Mesenteric fat pad (tissue), 1 donor: Measurements from ENCODE around the gene PTPN7. TPM values are rescaled to one million over a fixed set of nuclear protein-coding genes. Genes with fewer than 3 reads are reported as not detected.
A peak's percentile ranks its signal among the peaks of the same experiment; 100 is the strongest.
"Not testable (repeated sequence)": the region's sequence is repeated elsewhere in the genome, so short reads cannot be mapped to it uniquely, and the experiment has no call there.

Experiments used
- DNase-seq: peaks from one replicate; pipeline ENCODE4 v3.0.0-alpha.2; 2020; ENCODE audit warnings: low spot score
- total RNA-seq: library from RNA; stranded (reverse); fragmentation: NEBNext Ultra II Directional; extraction: Animal tissue kit (Norgen Biotek cat#: 25700); gene quantifications from one replicate; pipeline ENCODE4 v1.2.1, GENCODE V29; 2021
- donor health status: DM: yes; HTN: yes; CAD: no.

PTPN7 gene
- total RNA-seq, 1 donor from 2014 or later, result 3.0 TPM

DNA sequence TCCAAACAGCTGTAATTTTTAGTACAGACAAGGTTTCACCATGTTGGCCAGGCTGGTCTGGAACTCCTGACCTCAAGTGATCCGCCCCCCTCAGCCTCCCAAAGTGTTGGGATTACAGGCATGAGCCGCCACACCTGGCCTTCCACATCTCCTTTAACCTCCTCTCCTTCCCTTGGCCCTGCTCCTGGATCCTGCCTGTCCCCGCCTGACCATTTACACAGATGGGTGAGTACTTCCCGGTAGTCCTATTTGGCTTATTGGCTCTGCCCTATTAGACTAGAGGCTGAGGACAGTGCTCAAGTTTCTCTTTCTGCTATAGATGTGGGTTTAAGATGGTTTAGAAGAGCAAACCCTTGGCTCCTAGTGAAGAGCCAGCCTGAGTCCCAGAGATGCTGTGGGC, 7.1 kb downstream of the PTPN7 start:
- DNase-seq, result no peak

DNA sequence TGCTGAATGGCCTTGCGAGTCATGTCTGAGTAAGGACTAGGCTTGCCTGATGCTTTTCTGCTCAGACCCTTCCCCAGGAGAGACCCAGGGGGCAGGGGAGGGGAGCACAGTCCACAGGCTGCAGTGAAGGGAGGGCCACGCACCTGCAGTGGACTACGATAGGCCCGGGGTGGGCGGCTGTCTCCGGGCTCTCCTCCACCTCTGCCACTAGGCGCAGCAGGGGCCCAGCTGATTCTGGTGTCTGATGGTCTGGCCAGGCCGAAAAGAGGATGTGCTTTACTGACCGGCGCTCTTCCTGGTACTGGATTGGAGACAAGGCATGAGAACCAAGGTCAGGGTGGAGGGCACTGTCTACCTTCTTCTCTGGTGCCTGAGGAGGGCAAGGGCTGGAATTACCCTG, 8.0 kb downstream of the PTPN7 start:
- no peak for DNase-seq

DNA sequence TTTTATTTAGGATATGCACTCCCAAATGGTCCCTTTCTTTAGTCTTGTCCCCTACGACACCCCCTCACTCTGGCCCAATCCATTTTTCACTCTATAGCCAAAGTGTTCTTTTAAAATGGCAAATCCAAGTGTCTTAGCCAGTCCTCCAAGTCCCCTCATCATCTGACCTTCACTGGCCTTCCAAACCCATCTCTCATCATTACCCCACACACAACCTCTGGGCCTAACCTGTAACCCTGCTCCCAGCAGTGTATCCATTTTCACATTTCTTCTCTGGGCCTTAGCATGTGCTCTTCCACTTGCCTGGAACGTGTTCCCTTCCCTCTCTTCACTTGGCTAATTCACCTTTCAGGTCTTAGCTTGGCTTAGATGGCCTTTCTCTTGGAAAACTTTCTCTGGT, 9.4 kb downstream of the PTPN7 start:
- no peak for DNase-seq

DNA sequence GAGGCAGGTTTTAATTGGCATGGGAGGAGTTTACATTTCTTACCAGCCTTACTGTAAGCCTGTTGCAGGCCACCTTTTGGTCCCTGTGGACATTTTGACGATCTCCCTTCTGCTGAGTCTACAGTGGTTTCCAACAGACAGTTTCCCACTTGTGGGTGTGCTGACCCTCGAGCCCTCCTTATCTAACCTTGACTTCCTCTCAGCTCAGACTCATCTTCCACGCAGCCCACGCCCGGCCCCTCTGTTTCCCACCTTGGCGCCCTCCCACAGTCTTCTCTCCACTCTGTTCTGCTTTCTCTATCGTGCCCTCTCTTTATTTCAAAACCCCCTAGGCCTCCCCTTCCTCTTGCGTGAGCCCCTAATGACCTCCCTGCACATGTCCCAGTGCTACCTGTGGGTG, 9.8 kb downstream of the PTPN7 start:
- no peak for DNase-seq

DNA sequence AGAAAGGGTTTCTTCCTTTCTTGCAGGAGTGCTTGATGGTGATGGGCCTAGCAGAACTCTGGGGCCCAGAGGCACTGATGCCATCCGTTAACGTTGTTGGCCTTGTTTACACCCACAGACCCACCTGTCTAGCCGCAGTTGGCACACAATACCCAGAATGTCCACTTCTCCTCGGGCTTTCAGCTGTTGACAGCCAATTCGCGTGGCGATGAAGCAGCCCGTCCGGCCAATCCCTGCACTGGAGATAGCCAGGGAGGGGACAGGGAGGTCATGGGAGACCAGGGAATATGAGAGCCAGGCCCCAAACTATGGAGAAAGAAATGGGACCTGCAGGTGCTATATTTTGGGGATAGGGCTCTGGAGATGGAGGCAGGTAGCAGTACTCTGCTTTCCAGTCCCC, 10.2 kb downstream of the PTPN7 start:
- no peak for DNase-seq

DNA sequence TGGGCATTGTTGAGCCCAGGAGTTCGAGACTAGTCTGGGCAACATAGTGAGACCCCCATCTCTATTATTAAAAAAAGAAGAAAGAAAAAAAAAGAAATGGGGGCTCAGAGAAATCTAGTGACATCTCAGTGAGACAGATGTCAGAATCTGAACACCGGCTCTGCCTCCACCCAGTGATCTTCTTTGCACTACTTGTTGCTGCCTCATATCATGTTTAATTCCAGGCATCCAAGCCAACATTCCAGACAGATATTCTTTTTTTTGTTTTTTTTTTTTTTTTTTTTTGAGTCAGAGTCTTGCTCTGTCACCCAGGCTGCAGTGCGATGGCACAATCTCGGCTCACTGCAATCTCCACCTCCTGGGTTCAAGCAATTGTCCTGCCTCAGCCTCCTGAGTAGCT, 10.8 kb downstream of the PTPN7 start:
- DNase-seq, result no peak

DNA sequence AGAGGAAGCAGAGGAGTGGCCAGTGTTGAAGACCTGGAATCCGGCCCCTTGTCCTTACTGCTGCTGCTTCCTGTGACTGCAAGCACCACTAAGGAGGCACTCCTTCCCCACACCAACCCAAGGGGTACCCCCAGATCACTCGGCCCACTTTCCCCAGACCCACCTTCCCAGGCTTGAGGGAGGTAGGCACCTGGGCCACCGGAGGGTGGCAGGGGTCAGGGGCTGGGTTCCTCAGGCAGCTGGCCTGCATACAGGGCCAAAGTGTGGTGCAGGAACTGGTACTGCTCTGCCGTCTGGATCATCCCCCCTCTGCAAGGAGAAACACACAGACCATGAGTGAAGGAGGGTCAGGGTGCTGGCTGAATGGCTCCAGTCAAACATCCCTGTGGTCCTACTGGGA, 12.0 kb downstream of the PTPN7 start:
- DNase-seq, result no peak

DNA sequence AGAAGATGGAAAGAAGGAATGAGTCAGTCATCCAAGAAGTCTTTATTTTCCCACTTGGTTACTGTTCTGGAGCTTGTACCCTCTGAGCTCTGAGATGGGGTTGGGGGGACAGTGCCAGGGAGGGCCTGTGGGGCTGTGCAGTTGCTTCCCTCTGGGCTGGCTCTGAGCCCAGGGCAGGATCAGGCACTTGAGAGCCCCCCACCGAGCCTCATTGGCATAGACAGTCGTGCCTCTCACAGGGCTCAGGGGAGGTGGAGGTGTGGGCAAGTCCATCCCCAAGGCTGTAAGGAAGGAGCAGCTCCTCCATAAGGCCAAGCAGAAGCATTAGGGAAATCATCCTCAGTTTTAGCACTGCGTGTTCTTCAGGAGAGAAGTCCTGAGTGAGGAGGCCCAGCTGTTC, 13.4 kb downstream of the PTPN7 start:
- no peak for DNase-seq

DNA sequence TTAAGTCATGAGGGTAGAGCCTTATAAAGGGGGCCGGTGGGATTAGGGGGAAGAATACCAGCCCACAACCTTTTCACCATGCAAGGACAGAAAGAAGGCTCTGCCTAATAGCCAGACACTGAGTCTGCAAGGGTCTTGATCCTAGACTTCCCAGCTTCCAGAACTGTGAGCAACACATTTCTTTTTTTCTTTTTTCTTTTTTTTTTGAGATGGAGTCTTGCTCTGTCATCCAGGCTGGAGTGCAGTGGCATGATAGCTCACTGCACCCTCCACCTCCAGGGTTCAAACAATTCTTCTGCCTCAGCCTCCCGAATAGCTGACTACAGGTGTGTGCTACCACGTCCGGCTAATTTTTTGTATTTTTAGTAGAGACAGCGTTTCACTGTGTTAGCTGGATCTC, 14.1 kb downstream of the PTPN7 start:
- DNase-seq, result no peak

DNA sequence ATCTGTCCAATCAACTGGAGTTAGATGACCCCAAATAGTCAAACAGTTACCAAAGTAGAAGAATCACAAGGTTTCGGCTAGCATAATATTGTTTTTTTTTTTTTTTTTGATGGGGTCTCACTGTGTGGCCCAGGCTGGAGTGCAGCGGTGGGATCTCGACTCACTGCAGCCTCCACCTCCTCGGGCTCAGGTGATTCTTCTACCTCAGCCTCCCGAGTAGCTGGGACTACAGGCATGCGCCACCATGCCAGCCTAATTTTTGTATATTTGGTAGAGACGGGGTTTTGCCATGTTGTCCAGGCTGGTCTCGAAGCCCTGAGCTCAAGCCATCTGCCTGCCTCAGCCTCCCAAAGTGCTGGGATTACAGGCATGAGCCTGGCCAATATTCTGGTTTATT, 14.7 kb downstream of the PTPN7 start:
- DNase-seq, result not testable (repeated sequence)

DNA sequence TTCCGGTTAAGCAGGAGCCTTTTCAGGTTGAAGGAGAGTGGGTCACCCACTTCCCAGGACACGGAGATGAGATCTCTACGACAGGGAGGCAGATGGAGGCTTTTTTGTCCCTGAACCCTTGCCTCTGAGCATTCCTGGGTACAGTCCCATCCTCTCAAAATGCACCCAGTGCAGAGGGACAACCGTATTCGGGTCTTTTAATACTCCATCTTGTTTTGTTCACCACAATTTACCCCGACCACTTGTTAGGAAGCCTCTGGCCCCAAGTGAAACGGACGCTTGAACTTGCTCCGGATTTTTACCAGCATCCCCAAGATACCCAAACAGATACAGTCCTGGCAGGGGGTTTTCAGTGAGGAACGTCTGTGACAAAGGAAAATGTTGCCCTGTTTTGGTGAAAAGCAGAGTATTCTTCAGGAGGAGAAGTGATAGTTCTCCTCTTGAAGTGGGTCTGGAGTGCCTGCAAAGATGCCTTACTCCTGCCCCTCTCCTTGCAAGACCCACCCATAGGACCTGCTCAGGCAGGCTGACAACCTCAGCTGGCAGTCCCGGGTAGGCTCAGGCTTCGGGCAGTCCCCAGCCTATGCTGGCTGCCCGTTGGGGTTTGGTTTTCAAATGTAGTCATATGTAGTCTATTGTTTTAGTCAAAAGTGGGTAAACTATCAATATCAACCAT, 15.2 kb downstream of the PTPN7 start:
- DNase-seq, result no peak

DNA sequence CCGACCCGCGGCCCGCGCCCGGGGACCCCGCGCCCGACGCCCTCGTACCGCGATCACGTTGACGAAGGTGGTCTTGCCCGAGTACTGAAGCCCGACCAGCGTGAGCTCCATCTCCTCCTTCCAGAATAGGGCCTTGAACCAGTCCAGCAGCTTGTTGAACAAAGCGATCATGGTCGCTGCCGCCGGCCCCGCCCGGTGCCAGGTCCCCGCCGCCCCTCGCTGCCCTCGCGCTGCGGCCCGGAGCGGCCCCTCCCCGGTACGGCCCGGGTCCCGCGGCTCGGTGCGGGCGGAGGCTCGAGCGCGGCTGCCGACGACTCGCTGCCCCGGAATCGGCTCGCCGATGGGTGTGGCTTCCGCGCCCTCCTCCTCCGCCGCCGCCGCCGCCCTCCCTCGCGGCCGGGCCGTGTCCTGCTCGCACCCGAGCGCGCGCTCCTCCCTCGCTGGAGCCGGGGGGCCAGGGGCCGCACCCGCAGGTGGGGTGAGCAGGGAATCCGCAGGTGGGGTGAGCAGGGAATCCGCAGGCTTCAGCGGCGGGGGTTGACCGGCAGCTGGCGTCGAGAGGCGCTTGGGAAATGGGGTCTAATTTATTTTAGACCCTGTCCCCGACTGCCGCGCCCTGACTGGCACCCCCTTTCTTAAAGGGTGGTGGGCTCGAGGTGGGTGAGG, 15.9 kb downstream of the PTPN7 start, which contains the start of gene ARL8A:
Gene ARL8A (minus strand): TSS at position 336 of the 666 bp plus-strand sequence. CDS start 165 bp downstream, at position 171.
- peak; percentile 94 for DNase-seq

DNA sequence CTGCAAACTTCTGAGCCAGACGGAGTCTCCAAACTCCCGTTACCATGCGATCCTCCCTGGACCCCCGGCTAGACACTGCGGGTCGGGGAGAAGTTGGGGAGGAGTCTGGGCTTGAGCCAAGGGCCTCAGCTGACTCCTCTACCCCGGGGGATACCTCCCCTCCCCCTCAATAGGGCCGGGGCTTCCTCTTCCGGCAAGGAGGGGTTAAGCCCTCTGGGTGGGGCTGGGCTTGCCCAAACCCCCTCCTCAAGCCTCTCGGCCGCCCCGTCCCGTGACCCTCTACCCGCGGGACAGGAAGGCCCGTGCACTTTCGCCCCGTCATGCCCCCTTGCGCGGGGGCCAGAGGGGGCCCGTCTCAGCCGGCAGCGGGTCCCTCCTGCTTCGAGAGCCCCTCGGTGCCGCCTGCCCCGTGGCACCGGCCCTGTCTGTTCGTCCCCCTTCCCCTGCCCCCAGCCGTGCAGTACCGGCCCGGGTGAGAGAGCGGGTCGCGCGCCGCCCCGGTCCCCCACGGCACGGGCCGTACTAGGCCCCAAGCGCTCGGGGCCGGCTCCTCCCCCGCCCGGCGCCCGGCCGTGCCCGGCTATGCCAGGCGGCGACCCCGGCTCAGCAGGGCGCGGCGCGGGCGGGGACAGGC, 16.5 kb downstream of the PTPN7 start:
- DNase-seq, result no peak

DNA sequence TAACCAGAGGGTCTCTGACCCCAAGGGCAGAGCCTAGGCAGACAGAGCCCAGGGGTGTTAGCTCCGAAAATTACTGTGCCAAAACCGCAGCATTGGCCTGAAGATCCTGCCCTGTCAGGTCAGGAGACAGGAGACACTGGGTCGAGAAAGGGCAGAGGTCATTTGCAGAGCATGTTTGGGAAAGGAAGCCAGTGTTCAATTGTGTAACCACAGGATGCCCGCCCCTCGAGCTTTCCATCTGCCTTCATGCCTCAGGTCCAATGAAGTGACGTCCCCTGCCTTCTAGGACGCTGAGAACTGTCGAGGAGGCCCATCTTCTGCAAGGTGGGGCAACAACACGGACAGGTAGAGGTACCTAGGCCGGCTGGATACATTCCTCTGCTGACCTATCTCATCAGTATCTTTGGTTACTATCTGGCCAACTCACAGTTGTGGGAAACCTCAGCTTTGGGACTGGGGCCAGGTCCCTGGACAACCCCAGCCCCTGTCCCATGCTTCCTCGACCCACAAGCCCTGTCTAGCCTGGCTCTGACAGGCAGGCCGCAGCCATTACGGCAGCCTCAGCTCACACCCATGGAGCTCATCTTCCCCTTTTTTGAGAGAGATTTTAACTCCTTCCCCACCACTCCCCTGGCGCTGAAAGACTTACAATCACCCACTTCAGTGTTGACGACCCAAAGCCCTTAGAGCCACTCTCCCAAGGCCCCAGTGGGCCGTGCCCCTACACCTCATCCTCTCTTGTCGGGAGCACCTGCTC, 17.2 kb downstream of the PTPN7 start:
- DNase-seq, result no peak

DNA sequence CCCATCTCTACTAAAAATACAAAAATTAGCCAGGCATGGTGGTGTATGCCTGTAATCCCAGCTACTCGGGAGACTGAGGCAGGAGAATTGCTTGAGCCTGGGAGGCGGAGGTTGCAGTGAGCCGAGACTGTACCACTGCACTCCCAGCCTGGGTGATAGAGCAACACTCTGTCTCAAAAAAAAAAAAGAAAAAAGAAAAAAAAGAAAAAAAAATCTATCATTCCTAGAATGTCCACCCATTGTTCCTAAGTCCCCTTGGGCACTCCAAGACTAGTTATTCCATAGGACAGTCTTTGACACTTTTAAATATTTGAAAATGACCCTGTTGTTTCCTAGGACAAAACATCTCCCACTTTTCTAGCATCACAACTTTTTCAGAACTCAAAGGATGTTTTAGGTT, 18.9 kb downstream of the PTPN7 start:
- not testable (repeated sequence) for DNase-seq

DNA sequence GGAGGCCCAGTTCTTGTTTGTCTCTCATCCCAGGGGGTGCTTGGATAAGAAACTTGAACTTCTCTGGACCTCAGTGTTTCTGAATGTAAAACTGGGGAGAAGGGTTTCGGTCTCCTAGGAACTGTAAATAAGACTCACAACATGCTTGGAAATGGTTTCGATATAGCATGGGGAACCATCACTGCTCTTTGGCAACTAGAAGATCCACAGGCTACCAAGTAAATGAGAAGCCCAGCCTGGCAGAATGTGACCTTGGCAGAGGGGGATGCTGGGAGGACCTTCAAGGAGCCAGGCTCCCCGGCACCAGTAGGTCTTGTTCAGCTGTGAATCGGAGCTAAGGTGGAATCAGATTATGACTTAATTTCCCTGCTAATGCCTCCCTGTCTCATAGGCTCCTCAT, 19.6 kb downstream of the PTPN7 start:
- DNase-seq, result no peak

DNA sequence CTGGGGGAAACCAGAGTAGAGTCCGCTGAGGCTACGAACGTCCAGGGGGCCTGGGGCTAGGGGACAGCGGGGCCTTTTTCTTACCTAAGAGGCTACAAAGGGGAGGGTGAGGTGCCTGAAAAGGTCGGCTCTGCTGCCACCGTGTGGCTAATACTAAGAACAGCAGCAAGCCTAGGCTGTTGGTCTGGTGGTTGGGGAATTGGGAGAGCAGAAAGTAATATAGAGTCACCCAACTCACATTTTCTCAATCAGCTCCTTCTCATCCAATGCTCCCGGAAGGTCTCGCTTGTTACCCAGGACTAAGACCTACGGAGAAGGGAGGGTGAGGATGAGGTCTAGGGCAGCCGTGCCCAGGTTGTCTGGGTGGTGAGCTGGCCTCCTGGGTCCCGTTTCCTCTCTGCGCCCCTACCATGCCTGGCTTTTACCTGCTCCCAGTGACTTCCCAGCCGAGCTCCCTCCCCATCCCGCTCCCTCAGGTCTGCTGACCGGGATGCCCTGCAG, 25.1 kb downstream of the PTPN7 start:
- DNase-seq, result no peak

DNA sequence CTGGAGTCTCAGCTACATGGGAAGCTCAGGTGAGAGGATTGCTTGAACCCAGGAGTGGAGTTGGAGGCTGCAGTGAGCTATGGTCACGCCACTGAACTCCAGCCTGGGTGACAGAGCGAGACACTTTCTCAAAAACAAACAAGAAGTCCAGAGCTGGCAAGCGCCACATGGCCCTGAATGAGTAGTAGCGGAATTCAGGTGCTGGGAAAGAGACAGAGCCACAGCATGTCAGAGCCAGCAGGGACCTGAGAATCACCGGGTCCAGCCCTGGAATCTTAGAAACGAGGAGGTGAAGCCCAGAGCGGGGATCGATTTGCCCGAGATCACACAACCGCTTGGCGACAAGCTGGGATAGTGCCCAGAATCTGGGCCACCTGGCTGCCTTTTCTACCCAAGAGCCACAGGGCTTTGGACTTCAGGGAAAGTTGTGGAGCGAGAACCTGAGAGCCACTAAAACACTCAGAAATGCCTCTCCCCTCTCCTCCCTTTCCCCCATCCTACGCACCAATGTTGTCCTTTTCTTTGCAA, 25.7 kb downstream of the PTPN7 start:
- DNase-seq, result no peak

DNA sequence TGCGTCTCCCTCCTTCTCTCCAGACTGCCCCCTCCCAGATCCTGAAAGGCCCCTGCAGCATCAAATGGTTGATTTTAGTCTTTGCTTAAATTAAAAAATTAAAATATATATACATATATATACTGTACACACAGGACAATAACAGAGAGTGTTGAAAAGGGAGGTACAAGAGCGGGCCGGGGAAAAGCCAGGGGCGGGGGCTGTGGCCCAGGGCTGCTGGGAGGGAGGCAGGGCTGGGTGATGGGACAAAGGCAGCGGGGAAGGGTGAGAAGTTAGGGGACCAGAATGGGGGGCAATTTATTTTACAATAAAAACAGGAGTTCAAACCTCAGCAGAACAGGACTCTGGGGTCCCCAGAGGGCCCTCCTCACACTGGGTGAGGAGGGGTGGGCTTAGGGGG, 26.4 kb downstream of the PTPN7 start:
- no peak for DNase-seq

DNA sequence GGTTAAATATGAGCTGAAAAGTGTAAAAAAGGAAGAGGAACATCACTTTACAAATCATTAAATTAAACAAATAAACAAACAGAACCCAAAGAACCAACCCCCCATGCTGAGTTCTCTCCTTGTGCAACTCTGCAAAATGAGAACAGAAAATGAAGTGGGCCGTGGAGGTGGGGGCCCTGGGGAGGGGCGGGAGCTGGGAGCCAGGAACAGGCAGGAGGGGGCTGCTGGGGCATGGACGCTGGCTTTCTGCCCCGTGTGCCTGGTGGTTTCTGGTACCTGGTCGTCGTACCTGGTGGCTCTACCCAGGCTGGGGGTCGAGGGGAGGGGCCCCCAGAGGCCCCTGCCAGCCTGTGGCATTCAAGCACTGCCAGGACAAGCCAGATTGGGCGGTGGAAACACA, 26.9 kb downstream of the PTPN7 start:
- DNase-seq, result no peak

DNA sequence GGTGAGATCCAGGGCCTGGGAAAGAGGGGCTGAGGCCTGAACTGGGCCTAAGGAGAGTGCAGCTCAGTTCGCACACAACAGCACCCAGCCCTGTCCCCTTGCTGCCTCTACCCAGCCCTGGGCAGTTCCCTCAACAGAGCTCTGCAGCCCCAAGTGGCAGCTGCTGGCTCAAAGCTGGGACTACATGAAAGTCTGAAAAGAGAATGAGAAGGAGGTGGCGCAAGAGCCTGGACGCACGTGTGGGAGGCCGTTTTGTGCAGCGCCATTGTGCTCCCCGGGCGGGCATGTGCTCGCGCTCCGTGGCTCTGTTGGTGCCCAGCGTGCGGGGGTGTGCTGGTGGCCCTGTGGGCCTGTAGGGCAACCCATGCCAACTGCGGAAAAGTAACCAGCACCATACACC, 27.4 kb downstream of the PTPN7 start:
- no peak for DNase-seq
